H9 (cell line): ENCODE data around the gene ZNF12. TPM values are rescaled to one million over a fixed set of nuclear protein-coding genes. Genes with fewer than 3 reads are reported as not detected.

ENCODE experiments used
- DNase-seq: peaks from one replicate; pipeline ENCODE4 v3.0.0-alpha.2; 2017
- H2AFZ ChIP-seq: one replicate; pipeline ENCODE4 v1.6.1; 2013; ENCODE audit warnings: mild to moderate bottlenecking, low read length, control low read depth, moderate library complexity
- H2AK5ac ChIP-seq: 2 replicates; pipeline ENCODE4 v1.6.1; 2013; ENCODE audit warnings: low read length, control low read depth, mixed read lengths; ENCODE audit not compliant: insufficient read length
- H2BK120ac ChIP-seq: one replicate; pipeline ENCODE4 v1.6.1; 2013; ENCODE audit warnings: low read depth, mild to moderate bottlenecking, low read length, control low read depth, inconsistent platforms; ENCODE audit not compliant: poor library complexity, severe bottlenecking
- H2BK12ac ChIP-seq: 2 replicates; pipeline ENCODE4 v1.6.1; 2013; ENCODE audit warnings: low read length, control low read depth, mixed read lengths, low read depth; ENCODE audit not compliant: insufficient read length
- H2BK15ac ChIP-seq: 2 replicates; pipeline ENCODE4 v1.6.1; 2013; ENCODE audit warnings: low read depth, low read length, control low read depth
- H2BK20ac ChIP-seq: one replicate; pipeline ENCODE4 v1.6.1; 2013; ENCODE audit warnings: low read depth, mild to moderate bottlenecking, low read length, control low read depth, inconsistent platforms; ENCODE audit not compliant: poor library complexity, severe bottlenecking
- H2BK5ac ChIP-seq: 2 replicates; pipeline ENCODE4 v1.6.1; 2013; ENCODE audit warnings: low read length, control low read depth, mixed read lengths; ENCODE audit not compliant: insufficient read length
- H3K14ac ChIP-seq: 2 replicates; pipeline ENCODE4 v1.6.1; 2013; ENCODE audit warnings: low read length, control low read depth; ENCODE audit not compliant: insufficient read depth
- H3K18ac ChIP-seq: 2 replicates; pipeline ENCODE4 v1.6.1; 2013; ENCODE audit warnings: low read depth, mild to moderate bottlenecking, mixed read lengths, low read length, control low read depth; ENCODE audit not compliant: insufficient read length
- H3K23ac ChIP-seq: 2 replicates; pipeline ENCODE4 v1.6.1; 2013; ENCODE audit warnings: low read length, control low read depth, mixed read lengths, low read depth; ENCODE audit not compliant: insufficient read length
- H3K23me2 ChIP-seq: 2 replicates; pipeline ENCODE4 v1.6.1; 2013; ENCODE audit warnings: low read depth, mild to moderate bottlenecking, mixed read lengths, low read length, control low read depth; ENCODE audit not compliant: insufficient read length, poor library complexity, severe bottlenecking
- H3K27ac ChIP-seq: 2 replicates; pipeline ENCODE4 v1.5.1; 2013; ENCODE audit warnings: low read length, control low read depth, mixed read lengths, low read depth; ENCODE audit not compliant: insufficient read length
- H3K27me3 ChIP-seq: 2 replicates; pipeline ENCODE4 v1.6.1; 2013; ENCODE audit warnings: low read length, control low read depth, inconsistent platforms; ENCODE audit not compliant: insufficient read depth
- H3K4ac ChIP-seq: 2 replicates; pipeline ENCODE4 v1.6.1; 2013; ENCODE audit warnings: low read depth, mild to moderate bottlenecking, control low read depth, inconsistent platforms, low read length, moderate library complexity
- H3K4me1 ChIP-seq: 2 replicates; pipeline ENCODE4 v1.6.1; 2013; ENCODE audit warnings: low read length, control low read depth, inconsistent platforms; ENCODE audit not compliant: insufficient read depth
- H3K4me2 ChIP-seq: 2 replicates; pipeline ENCODE4 v1.6.1; 2013; ENCODE audit warnings: low read length, control low read depth, mixed read lengths; ENCODE audit not compliant: insufficient read length, insufficient read depth
- H3K56ac ChIP-seq: 2 replicates; pipeline ENCODE4 v1.6.1; 2013; ENCODE audit warnings: low read depth, mild to moderate bottlenecking, mixed read lengths, low read length, control low read depth; ENCODE audit not compliant: insufficient read length
- H3K79me1 ChIP-seq: 2 replicates; pipeline ENCODE4 v1.6.1; 2013; ENCODE audit warnings: low read depth, mild to moderate bottlenecking, moderate library complexity, low read length, control low read depth, inconsistent platforms; ENCODE audit not compliant: insufficient read depth, poor library complexity, severe bottlenecking
- H3K79me2 ChIP-seq: 2 replicates; pipeline ENCODE4 v1.6.1; 2013; ENCODE audit warnings: low read length, control low read depth, inconsistent platforms; ENCODE audit not compliant: insufficient read depth
- H3K9ac ChIP-seq: 2 replicates; pipeline ENCODE4 v1.6.1; 2013; ENCODE audit warnings: low read length, control low read depth, mixed read lengths; ENCODE audit not compliant: insufficient read length; ENCODE audit errors: extremely low read depth
- H3K9me3 ChIP-seq: one replicate; pipeline ENCODE4 v1.6.1; 2013; ENCODE audit warnings: low read depth, low read length, inconsistent platforms; ENCODE audit not compliant: control insufficient read depth
- H3T11ph ChIP-seq: one replicate; pipeline ENCODE4 v1.6.1; 2013; ENCODE audit warnings: mild to moderate bottlenecking, low read length, control low read depth, inconsistent platforms
- H4K20me1 ChIP-seq: one replicate; pipeline ENCODE4 v1.6.1; 2013; ENCODE audit not compliant: control insufficient read depth, insufficient read length, insufficient read depth
- H4K5ac ChIP-seq: 2 replicates; pipeline ENCODE4 v1.6.1; 2013; ENCODE audit warnings: low read depth, mild to moderate bottlenecking, mixed read lengths, low read length, control low read depth; ENCODE audit not compliant: insufficient read length
- H4K8ac ChIP-seq: replicated peaks from 2 replicates; pipeline ENCODE4 v1.6.1; 2013; ENCODE audit warnings: low read length, control low read depth, mixed read lengths, low read depth; ENCODE audit not compliant: insufficient read length
- H4K91ac ChIP-seq: 2 replicates; pipeline ENCODE4 v1.6.1; 2013; ENCODE audit warnings: low read depth, mild to moderate bottlenecking, moderate library complexity, mixed read lengths, low read length, control low read depth; ENCODE audit not compliant: insufficient read length
- H3K27ac Mint-ChIP-seq, 3 experiments: 2 replicates in 2 of 3; 3 replicates in 1 of 3; pipeline ENCODE4 v1.8.0; 2020 to 2021; ENCODE audit warnings: mixed read lengths in 3 of 3, mild to moderate bottlenecking in 1 of 3, moderate library complexity in 1 of 3
- H3K27me3 Mint-ChIP-seq: 2 replicates; pipeline ENCODE4 v1.8.0; 2021; ENCODE audit warnings: low read depth, mild to moderate bottlenecking, moderate library complexity, mixed read lengths
- H3K36me3 Mint-ChIP-seq, 3 experiments: 2 replicates in 2 of 3; 3 replicates in 1 of 3; pipeline ENCODE4 v1.8.0; 2020 to 2021; ENCODE audit warnings: low read depth in 3 of 3, mixed read lengths in 3 of 3; ENCODE audit not compliant: insufficient read depth in 1 of 3
- H3K4me1 Mint-ChIP-seq, 2 experiments: 2 replicates each; pipeline ENCODE4 v1.8.0; 2020; ENCODE audit warnings: mixed read lengths in 2 of 2
- H3K4me3 Mint-ChIP-seq, 2 experiments: 2 replicates in 1 of 2; 3 replicates in 1 of 2; pipeline ENCODE4 v1.8.0; 2020 to 2021; ENCODE audit warnings: mild to moderate bottlenecking in 2 of 2, mixed read lengths in 2 of 2, moderate library complexity in 1 of 2
- H3K9me3 Mint-ChIP-seq, 2 experiments: 2 replicates in 1 of 2; 3 replicates in 1 of 2; pipeline ENCODE4 v1.8.0; 2020; ENCODE audit warnings: mild to moderate bottlenecking in 2 of 2, mixed read lengths in 2 of 2, moderate library complexity in 1 of 2
- CTCF ChIP-seq: fragments of 200-600 bp; sonication (generic); conservative IDR thresholded peaks from 3 replicates; pipeline ENCODE4 v1.8.0; 2021; ENCODE audit warnings: antibody characterized with exemption, mild to moderate bottlenecking
- WGBS: extraction: QIAGEN DNeasy Blood & Tissue Kit; methylation state at CpG from one replicate; pipeline ENCODE4 v1.1.7; 2013; ENCODE audit warnings: missing lambda C conversion rate, low lambda C conversion rate, mixed read lengths; ENCODE audit not compliant: insufficient read length; ENCODE audit errors: extremely low coverage; 5-methylcytosine and 5-hydroxymethylcytosine counted together
- total RNA-seq: library from RNA; stranded (reverse); gene quantifications from 2 replicates; pipeline ENCODE4 v1.2.1, GENCODE V29; 2021

Gene ZNF12
- total RNA-seq, 1 experiment from 2014 or later: 19.1 TPM

- Histone ChIP-seq H2BK20ac (no peak overlapping the region), H3K27ac (no peak overlapping the region), H2BK12ac (no peak overlapping the region), H3T11ph (no peak overlapping the region), H3K4me2 (no peak overlapping the region), H3K56ac (no peak overlapping the region), H4K5ac (no peak overlapping the region), H3K4me1 (no peaks in the 10 kb centered on the region), H3K9me3 (peaks cover 36% of the 10 kb centered on the region), H3K79me1 (peaks cover 12% of the 10 kb centered on the region), H2BK120ac (no peak overlapping the region), H4K8ac (no peak overlapping the region), H3K18ac (no peak overlapping the region), H3K23me2 (peaks cover 1% of the 10 kb centered on the region), H3K79me2 (peaks cover 27% of the 10 kb centered on the region; the same call in 1 of the 2 replicates), H2BK15ac (no peak overlapping the region), H4K20me1 (peaks cover 2% of the 10 kb centered on the region), H3K14ac (no peak overlapping the region), H3K23ac (no peak overlapping the region), H3K27me3 (no peaks in the 10 kb centered on the region), H4K91ac (no peak overlapping the region), H2AK5ac (no peak overlapping the region), H2BK5ac (no peak overlapping the region), H3K9ac (no peak overlapping the region), H3K4ac (no peak overlapping the region), H2AFZ (no peak overlapping the region)
- Mint-ChIP-seq H3K27ac (no peak overlapping the region), H3K9me3 (peaks cover 32 to 62% of the 10 kb centered on the region in 2 experiments), H3K4me3 (no peak overlapping the region), H3K36me3 (peaks cover 24 to 64% (median 62%) of the 10 kb centered on the region in 3 experiments), H3K4me1 (peaks cover 9 to 14% of the 10 kb centered on the region in 2 experiments), H3K27me3 (no peaks in the 10 kb centered on the region)
- no peak for TF ChIP-seq CTCF
- no peak for DNase-seq
- no CpG with 5 or more reads among the region's 5 CpGs for WGBS
Observed at GRCh38 chr7:6700793-6701192, 6.0 kb downstream of the ZNF12 start.
